ENCODE data around the gene RBM15. TPM values are rescaled to one million over a fixed set of nuclear protein-coding genes. Genes with fewer than 3 reads are reported as not detected.

Gene RBM15
- total RNA-seq, 3 donors from 2014 or later, result 24.1 to 29.0 (median 26.7) TPM

- intact Hi-C loops (cut with DNase I, micrococcal nuclease), result no loop called here
- Histone ChIP-seq H3K4me3 (no peak overlapping the region), H3K9me3 (no peaks in the 10 kb centered on the region), H3K4me1 (ENCODE audit: low read depth) (peaks cover 35% of the 10 kb centered on the region), H3K36me3 (ENCODE audit: low read depth) (peaks cover 7% of the 10 kb centered on the region)
- DNase-seq (no peak), ATAC-seq (no peak)
- TF ChIP-seq CTCF (IDR thresholded peaks at IDR 0.05), result no peak
Observed at GRCh38 chr1:110341146-110341871, 2.1 kb downstream of the RBM15 start.

- intact Hi-C loops (cut with DNase I, micrococcal nuclease), result no loop called here
- Histone ChIP-seq H3K4me3 (no peak overlapping the region), H3K9me3 (no peaks in the 10 kb centered on the region), H3K36me3 (ENCODE audit: low read depth) (peaks cover 7% of the 10 kb centered on the region), H3K4me1 (ENCODE audit: low read depth) (peaks cover 35% of the 10 kb centered on the region)
- TF ChIP-seq CTCF (IDR thresholded peaks at IDR 0.05), result no peak
- ATAC-seq (no peak), DNase-seq (no peak)
Observed at GRCh38 chr1:110341872-110342331, 2.7 kb downstream of the RBM15 start.

GRCh38 chr1:110343249-110343648 lies 4.1 kb downstream of the RBM15 start:
- no peak for ATAC-seq
- no peak for TF ChIP-seq CTCF (IDR thresholded peaks at IDR 0.05)
- DNase-seq, result no peak
- no peaks in the 10 kb centered on the region for H3K9me3 ChIP-seq
- H3K4me3 ChIP-seq, result no peak overlapping the region
- intact Hi-C loops (cut with DNase I, micrococcal nuclease), result no loop called here
- H3K4me1 ChIP-seq (ENCODE audit: low read depth), result peaks cover 48% of the 10 kb centered on the region
- H3K36me3 ChIP-seq (ENCODE audit: low read depth), result peaks cover 7% of the 10 kb centered on the region

GRCh38 chr1:110344152-110344551 lies 5.0 kb downstream of the RBM15 start:
- Histone ChIP-seq H3K36me3 (ENCODE audit: low read depth) (peaks cover 2% of the 10 kb centered on the region), H3K4me3 (no peak overlapping the region), H3K4me1 (ENCODE audit: low read depth) (peaks cover 48% of the 10 kb centered on the region), H3K9me3 (no peaks in the 10 kb centered on the region)
- no peak for DNase-seq
- no peak for ATAC-seq
- intact Hi-C loops (cut with DNase I, micrococcal nuclease), result no loop called here
- no peak for TF ChIP-seq CTCF (IDR thresholded peaks at IDR 0.05)

GRCh38 chr1:110345480-110345879 lies 6.3 kb downstream of the RBM15 start:
- Histone ChIP-seq H3K4me3 (no peak overlapping the region), H3K36me3 (ENCODE audit: low read depth) (no peaks in the 10 kb centered on the region), H3K4me1 (ENCODE audit: low read depth) (peaks cover 50% of the 10 kb centered on the region), H3K9me3 (no peaks in the 10 kb centered on the region)
- DNase-seq (no peak), ATAC-seq (no peak)
- TF ChIP-seq CTCF (IDR thresholded peaks at IDR 0.05), result no peak
- intact Hi-C loops (cut with DNase I, micrococcal nuclease), result no loop called here

All from mucosa of descending colon (tissue), 3 donors.